GM19023 (cell line): ENCODE data around the gene RRP1B.
A peak's percentile ranks its signal among the peaks of the same experiment; 100 is the strongest.
"Not testable (repeated sequence)": the region's sequence is repeated elsewhere in the genome, so short reads cannot be mapped to it uniquely, and the experiment has no call there.

Experiments
- ATAC-seq: cut with Tn5 transposase; IDR thresholded peaks from one replicate; pipeline ENCODE4 v1.9.1; 2021; ENCODE audit warnings: mild to moderate bottlenecking, moderate library complexity; ENCODE audit not compliant: unreplicated experiment

The RRP1B gene

DNA sequence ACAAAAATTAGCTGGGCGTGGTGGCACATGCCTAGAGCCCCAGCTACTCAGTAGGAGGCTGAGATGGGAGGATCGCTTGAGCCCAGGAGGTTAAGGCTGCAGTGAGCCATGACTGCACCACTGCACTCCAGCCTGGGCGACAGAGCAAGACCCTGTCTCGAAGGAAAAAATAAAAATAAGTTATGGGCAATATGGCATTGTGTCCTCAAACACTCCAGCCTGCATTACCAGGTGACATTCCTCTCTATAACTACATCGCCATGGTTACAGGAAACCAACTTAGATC is 40.1 kb downstream of the RRP1B start:
- not testable (repeated sequence) for ATAC-seq

DNA sequence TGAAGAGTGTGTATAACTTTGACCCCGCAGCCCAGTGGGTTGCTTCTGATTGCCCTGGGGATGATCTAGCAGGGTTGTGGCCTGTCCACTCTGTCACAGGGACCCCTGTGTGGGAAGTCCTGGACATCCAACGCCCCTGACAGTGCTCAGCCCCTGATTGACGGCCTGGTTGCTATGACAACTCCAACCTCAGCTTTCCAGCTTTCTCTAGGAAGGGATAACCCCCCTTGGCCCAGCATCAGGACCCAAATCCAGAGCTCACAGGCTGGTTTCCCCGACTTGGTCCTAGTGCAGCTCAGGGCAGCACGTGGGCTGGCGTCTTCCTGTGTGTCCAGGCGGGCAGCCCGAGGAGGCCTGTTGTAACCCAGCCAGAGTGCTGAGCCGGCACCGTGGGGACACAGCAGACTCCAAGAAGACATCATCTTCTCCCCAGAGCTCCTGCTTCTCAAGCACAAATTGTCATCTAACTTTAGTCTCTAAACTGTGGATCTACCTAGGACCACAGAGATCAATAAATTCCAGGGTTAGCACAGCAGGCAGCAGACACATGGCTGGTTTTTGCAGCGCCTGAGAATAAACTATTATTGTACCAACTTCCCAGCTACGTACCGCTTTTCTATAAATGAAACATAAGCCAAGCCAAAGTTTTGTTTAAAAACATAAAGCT is 40.7 kb downstream of the RRP1B start:
- no peak for ATAC-seq

DNA sequence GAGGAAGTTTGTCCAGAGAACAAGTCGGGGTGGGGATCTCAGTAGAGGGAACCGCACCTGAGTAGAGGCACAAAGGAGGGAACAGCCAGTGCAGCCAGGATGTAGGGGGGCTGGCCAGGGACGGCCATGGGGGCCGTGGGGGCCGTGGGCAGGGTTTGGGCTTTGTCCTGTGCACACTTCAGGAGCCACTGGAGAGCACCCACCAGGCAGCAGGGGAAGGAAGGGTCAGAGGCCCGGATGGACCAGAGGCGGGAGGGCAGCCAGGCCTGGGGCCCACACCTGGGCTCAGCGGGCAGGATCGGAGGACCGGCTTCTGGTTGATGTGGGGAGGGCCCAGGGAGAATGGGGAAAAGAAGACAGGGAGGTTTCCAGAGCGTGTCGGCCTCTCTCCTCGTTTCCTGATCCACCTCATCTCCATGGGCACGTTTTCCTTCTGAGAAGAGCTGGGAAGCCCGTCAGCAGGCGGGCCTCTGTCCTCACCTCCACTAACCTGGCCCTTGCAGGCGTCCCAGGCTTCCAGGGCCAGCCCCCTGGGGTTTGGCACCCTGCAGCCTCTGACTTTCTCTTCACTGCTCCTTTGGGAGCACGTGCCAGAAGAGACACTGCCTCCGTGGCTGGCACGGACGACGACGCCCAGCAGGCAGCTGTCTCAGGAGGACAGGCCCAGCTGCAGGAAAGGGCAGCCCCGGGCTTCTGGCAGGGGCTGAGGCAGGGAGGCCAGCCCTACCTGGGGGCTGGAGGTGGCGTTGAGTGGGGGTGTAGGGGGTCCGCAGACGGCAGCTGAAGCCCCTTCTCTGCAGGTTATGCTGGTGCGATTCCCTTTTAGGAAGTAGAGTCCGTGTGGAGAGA is 42.8 kb downstream of the RRP1B start:
- ATAC-seq, result no peak

DNA sequence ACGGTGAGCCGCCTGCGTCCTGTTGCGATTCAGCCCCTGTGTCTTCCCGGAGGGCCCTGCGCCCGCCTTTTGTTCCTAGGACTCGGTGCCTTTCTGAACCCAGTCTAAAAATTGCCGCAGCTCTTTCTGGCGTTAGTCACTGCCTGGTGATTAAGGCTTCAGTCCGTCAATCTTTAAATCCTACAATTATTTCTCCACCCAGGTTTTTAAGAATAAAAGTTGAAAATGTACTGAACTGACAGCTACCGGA is 43.4 kb downstream of the RRP1B start:
- ATAC-seq, result no peak

DNA sequence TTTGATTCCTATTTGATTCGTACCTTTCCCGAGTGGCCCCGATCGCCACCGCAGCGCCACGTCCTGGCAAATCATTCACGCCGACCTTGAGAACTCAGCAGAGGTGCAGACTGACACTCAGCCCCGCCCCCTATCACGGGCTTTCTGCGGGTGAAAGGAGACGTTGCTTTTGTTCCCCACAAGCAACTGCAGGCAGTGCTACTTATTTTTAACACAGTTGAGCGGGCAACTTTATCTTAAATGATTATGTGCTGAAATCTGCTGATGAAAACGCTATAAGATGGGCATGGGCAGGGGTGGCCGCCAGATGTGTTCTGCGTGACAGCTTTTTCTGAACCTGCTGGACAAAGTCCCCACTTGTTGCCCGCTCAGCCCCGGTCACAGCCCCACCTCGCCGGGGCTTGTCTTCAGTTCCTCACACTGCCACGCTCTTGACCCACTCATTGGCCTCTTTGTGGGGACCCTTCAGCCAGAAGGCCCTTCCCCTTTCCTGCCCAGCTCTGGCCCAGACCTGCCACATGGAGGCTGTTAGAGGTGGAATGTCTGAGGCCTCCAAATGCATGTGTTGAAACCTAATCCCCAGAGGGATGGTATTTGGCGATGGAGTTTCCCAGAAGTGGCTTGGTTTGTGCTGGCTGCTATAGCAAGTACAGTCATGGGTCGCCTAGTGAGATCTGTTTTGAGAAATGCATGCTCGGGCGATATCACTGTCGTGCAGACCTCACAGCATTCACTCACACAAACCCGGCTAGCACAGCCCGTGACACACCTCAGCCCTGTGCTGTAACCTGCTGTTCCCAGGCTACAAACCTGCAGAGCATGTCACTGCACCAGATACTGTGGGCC is 43.9 kb downstream of the RRP1B start:
- ATAC-seq, result no peak

DNA sequence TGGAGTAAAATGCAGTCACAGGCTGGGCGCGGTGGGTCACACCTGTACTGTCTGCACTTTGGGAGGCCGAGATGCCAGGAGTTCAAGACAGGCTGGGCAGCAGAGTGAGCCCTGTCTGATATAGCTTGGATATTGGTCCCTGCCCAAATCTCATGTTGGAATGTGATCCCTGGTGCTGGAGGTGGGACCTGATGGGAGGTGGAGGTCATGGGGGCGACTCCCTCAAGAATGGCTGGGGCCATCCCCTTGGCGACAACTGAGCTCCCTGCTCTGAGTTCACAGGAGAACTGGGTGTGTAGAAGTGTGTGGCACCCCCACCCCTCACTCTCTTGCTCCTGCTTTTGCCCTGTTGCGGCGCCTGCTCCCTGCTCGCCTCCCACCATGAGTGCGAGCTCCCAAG is 48.1 kb downstream of the RRP1B start:
- ATAC-seq, result no peak

DNA sequence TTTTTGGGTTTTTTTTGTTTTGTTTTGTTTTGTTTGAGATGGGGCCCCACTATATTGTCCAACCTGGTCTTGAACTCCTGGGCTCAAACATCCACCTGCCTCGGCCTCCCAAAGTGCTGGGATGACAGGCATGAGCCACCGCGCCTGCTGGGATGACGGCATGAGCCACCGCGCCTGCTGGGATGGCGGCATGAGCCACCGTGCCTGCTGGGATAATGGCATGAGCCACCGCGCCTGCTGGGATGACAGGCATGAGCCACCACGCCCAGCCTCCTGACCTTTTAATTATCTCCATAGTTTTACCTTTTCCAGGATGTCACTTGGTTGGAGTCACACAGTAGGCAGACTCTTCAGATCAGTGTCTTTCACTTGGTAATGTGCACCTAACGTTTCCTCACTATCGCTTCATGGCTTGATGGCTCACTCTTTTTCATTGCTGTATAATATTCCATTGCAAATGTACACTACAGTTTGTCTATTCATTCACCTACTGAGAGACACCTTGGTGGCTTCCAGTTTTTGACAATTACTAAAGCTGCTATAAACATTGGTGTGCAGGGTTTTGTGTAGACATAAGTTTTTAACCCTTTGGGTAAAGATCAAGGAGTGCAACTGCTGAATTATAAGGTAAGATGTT is 49.5 kb downstream of the RRP1B start:
- ATAC-seq, result no peak

DNA sequence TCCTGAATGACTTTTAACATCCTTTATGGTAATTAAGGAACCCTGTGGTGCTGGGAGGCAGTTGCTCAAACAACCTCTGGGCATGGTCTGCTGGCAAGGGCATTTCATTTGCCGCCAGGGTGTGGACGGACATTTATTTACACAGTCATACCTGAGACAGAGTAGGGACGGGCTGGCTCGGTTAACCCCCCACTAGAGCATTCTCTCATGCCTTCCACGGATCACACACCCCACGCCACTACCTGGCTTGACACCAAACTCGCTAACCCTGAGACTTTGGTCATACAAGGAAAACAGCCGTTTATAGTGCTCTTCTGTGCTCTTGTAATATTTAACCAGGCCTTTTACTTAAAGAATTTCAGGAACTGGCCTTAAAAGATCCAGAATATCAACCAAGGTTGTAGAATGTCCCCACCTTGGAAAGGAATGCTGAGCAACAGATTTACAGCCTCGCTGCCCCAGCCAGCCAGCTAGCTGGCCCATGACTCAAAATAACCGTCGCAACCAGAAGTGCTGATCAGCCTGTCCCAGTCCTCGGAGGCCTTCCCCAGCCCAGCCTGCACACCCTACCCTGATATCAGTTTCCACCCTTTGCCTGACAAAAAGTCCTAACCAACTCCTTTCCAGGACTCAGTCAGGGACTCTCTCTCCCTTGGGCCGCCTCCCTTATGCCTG is 53.0 kb downstream of the RRP1B start:
- ATAC-seq, result no peak

DNA sequence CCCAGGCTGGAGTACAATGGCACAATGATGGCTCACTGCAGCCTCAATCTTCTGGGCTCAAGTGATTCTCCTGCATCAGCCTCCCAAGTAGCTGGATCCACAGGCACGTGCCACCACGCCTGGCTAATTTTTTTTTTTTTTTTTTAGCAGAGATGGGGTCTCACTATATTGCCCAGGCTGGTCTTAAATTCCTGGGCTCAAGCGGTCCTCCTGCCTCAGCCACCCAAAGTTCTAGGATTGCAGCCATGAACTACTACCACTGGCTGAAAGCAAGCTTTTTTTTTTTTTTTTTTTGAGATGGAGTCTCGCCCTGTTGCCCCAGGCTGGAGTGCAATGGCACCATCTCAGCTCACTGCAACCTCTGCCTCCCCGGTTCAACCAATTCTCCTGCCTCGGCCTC is 53.8 kb downstream of the RRP1B start:
- ATAC-seq, result not testable (repeated sequence)

DNA sequence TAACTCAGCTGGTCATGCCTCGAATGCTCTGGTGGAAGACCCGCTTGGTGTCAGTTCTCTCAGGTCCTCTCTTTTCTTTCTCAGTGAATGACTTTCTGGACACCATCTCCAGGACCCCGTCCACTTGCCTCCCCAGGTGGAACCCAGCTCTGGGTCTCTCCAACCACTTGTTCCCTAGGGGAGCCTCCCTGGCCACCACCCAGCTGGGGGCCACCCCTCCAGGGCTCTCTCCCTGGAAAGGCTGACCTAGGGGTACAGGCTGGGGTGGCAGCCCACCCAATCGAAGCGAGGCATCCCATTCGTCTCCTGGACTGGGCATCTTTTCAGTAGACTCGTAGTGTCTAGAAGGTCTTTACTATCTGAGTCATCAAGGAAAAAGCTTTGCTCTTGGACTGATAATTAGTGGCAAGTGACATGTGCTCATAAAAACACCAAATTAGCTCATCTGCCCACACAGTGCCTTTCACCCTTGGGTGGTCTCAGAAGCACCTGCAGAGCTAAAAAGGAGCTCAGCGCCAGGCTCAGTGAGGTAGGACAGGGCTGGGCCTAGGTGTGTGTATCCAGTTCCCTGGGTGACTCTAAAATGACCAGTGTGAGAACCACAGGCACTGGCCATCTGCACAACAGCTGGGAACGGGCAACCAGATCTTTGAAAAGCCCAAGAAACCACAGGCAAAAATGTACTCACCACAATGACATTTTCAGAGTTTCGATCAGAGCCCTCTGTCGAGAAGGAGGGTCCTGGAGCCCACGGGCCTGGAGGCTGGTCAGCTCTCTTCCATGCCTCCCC is 57.2 kb downstream of the RRP1B start:
- peak; percentile 24 for ATAC-seq

DNA sequence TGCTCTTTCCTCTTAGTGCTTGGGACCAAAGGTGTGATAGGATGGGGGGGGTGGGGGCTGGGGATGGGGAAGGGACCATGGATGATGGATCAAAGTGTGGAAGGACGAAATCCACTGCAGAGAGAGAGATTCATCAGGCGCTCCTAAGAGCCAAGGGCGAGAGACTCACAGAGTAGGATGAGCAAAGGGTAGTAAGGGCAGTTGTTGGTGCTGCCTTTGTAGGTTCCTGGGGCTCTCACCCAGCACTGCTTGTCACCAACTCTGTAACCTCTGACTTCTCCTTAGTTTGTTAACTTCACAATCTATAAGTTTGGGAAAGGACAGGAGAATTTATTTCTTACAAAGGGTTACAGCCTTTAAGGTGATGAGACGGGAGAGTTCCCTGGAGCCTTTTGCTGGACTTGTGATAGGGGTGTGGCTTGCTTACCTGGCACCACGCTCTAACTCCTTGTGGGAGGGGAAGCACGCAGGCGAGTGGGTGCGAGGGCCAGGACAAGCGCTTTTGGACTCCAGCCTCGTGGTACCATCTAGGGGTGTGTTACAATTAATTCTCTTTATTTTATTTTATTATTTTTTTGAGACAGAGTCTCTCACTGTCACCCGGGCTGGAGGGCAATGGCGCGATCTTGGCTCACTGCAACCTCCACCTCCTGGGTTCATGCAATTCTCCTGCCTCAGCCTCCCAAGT is 58.0 kb downstream of the RRP1B start:
- ATAC-seq, result no peak

DNA sequence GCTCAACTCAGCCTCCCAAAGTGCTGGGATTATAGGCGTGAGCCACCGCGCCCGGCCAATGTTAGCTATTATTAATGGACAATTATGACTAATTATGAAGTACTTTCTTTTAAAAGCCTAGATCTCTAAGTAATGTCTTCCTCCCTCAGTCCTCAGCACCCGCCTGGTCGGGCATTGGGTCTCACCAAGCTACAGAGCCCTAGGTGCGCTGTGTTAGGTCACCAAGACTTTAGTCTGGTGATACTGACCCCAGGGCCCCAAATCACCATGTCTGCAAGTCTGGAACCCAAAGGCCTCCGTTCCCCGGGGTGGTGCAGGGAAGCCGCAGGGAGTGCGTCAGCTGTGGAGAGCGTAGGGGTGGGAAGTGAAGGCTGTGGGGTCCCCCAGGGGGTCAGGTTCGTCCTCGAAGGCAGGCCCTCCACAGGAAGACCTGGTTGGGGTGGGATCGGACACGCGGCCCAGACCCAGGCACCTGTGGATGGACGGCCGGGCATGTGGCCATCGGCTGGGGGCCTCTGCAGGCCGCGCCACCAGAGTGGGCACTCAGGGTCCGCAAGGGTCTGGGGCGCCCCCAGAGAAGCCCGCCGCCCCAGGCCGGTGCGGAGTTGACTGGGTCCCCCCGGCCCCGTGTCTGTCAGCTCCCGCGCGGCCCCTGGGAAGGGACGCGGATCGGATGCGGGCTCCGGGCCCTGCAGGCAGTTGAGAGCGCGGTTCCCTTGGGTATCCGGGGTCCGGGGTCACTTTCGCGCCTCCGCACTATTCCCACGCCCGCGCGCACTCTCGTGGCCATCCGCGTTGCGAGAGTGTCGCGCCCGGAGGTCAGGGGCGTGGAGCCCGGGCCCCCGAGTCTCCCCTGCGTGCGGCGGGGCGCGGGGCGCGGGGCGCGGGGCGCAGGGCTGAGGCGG is 58.9 kb downstream of the RRP1B start:
- no peak for ATAC-seq

DNA sequence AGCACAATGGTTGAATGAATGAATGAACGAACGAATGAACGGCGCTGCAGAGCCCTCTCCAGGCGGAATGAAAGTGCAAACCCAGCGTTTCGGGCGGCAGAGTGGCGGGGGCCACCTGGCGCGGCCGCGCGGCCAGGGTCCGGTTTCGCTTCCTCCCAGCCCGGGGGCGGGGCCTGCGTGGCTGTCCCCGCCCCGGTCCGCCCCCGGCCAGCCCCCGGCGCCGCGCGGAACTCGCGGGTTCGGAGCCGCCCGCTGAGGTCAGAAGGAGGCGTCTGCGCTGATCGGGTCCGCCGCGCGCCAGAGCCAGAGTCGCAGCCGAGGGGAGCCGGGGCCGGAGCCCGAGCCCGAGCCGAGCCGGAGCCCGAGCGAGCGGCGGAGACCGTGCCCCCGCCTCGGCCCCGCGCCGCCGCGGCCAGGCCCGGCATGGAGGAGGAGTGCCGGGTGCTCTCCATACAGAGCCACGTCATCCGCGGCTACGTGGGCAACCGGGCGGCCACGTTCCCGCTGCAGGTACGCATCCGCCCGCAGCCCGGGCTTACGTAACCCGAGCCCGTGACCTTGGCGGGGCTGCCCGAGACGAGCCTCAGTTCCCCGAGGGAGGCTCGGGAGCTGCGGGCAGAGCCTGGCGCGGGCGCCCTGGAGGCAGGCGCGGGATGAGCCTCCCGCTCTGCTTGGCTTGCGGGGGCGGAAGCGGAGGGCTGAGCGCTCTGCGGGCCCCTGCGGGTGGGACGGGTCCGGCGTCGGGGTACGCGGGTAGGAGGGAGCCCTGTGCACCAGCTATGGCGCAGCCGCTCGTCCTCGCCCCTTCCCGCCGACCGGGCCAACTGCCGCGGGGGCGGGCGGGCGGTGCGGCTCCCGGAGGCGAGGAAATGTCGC is 59.8 kb downstream of the RRP1B start, which contains the start of gene PDXK:
Gene PDXK (plus strand): TSS at position 258 of the 876 bp plus-strand sequence. CDS start 166 bp downstream, at position 424.
- ATAC-seq, result peak; percentile 64

DNA sequence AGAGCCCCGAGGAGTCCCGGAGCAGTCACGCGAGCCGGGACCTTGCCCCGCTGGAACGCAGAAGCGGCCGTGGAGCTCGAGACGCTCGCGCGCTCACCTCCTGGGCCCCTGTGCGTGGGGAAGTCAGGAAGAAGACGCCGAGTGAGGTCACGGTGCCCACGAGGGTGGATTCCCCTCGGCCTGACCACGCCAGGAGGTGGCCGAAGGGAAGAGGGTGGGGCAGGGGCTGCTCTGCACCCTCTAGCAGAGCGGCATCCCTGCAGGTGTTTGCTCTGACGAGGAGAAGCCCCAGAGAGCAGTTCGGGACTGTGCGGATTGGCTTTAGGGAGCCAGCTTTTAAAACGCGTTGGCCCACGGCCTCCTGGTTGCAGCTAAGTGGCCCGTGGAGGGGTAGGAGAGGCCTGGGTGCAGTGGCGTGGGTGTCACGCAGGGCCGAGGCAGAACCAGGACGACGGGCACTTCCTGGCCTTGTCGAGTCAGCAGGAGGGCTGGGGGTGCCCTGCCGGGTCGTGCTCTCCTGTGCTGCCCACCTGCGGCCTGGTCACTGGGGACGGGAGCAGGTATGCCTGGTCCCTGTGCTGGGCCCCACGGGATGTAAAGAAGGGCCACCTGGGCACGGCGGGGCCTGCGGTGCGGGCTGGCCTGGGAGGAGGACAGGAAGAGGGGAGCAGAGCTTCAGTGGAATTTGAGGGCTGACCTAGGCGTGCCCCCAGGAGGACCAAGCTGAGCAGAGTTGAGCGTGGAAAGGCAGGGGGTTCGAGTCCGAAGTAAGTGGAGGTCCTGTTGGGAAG is 60.6 kb downstream of the RRP1B start:
- peak; percentile 6 for ATAC-seq

DNA sequence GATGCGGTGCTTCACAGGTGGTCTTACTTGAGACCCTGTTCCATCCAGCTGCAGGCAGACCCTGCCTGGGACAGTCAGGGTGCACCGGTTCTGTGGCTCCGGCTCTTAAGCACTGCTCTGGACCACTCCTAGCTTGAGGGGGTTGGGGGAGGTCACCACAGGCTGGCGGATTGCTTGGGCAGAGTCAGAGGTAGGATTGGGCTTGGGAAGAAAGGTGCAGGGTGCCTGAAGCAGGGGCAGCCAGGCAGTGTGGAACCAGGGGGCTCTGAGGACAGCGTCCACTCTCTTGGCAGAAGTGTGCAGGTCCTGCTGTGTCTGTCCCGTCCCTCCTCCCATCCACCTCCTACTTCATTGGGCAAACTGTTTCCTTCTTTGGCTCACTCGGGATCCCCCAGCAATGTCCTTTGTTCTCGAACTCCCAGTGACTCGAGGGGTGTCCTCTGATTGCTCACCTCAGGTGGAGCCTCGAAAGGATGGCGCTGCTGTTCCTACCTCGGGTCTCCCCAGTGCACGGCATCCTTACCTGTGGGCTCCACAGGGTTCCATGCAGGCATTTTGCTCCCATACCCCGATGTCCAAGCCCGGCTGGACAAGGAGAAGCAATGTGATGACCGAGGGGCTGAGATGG is 61.3 kb downstream of the RRP1B start:
- no peak for ATAC-seq

DNA sequence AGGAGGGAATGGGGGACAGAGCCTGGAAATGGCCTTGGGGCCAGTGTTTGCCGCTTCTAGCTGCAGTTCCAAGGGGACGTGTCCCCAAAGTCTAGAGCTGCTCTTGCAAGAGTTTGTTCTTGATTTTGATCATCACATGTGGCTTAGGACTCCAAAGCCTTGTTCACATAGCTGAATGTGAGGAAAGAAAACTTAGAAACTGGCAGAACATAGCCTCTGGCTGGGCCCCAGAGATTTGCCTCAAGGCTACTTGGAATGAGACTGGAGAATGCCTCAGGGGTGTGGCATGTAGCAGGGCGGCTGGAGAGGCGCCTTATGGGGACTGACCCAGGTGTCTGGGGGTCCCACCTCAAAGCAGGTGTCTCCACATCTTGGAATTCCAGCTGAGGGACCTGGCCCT is 61.8 kb downstream of the RRP1B start:
- no peak for ATAC-seq
